ENCODE results near the gene NTMT2.
"Not testable (repeated sequence)": the region's sequence is repeated elsewhere in the genome, so short reads cannot be mapped to it uniquely, and the experiment has no call there.

NTMT2 gene

GRCh38 chr1:170157820-170158219, 12.1 kb downstream of the NTMT2 start:
- no peak for DNase-seq (ENCODE audit: low read depth)

DNA sequence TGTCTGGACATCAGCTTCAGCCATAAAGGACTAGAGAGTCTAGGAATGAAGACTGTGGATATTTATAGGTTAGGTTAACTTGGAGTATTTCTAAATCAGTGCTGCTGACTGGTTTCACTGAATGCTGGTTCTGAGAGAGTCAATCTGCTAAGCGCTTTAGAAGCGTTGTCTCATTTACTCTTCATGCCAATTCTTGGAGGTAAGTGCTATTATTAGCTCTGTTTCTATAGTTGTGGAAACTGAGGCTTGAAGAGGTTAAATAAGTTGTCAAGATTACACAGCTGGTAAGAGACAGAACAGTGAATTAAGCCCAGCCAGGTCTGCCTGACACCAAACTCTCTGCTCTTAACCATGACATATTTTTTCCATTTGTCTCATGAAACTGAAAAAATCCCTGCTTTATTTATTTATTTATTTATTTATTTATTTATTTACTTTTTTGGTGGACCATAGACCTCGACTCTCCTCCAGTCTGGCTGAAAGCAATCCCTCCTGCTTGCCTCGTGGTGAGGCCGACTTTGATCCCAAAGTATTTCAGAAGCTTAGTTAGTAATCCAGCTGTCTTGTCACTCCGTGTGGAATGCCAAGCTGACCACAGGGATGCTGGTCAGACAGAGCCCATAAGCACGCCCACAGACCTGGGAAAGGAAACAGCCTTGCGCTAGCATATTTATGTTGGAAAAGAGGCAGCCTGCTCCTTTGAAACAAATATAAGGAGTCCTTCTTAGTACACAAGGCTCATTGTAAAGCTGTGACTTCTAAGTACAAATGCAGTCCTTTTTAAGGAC, 16.9 kb downstream of the NTMT2 start:
- peak; percentile 53 for DNase-seq (ENCODE audit: low read depth)

GRCh38 chr1:170164103-170164763, 18.5 kb downstream of the NTMT2 start:
- no peak for DNase-seq (ENCODE audit: low read depth)

DNA sequence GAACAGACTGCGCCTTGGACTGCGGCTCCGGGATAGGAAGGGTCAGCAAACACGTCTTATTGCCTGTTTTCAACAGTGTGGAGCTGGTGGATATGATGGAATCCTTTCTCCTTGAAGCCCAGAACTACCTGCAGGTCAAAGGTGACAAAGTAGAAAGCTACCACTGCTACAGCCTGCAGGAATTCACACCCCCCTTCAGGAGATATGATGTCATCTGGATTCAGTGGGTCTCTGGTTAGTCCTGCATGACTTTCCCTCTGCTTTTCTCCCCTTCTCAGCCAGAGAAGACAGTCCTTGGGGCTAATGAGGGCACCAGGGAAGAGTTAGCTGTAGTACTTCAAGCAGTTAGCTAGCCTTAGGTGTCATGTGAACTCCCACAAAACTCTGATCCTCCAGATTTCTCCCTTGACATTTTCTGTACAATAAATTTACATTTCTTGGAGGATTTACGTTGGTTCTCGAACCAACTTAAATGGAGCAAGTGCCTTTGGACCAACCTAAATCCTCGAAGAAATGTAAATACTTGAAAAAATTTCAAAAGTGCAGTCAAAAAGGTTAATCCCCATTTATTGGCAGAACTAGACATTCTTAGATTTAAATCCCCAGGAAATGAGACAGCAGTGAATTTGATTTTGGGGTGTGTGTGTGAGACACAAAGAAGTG, 20.9 kb downstream of the NTMT2 start:
- no peak for DNase-seq (ENCODE audit: low read depth)

- no peak for DNase-seq (ENCODE audit: low read depth)
Measured at GRCh38 chr1:170168265-170168664, 22.5 kb downstream of the NTMT2 start.

DNA sequence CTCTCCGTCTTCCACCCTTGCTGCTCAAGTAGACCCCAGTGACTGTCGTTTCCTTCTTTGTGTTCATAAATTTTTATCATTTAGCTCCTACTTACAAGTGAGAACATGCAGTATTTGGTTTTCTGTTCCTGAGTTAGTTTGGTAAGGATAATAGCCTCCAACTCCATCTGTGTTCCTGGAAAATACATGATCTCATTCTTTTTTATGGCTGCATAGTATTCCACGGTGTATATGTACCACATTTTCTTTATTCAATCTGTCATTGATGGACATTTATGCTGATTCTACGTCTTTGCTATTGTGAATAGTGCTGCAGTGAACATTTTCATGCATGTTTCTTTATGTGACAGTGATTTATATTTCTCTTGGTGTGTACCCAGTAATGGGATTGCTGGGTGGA, 24.8 kb downstream of the NTMT2 start:
- DNase-seq (ENCODE audit: low read depth): not testable (repeated sequence)

GRCh38 chr1:170174395-170174794, 28.6 kb downstream of the NTMT2 start:
- no peak for DNase-seq (ENCODE audit: low read depth)

- no peak for DNase-seq (ENCODE audit: low read depth)
Measured at GRCh38 chr1:170175041-170175440, 29.3 kb downstream of the NTMT2 start.

GRCh38 chr1:170175484-170175883, 29.7 kb downstream of the NTMT2 start:
- no peak for DNase-seq (ENCODE audit: low read depth)

GRCh38 chr1:170176772-170177171, 31.0 kb downstream of the NTMT2 start:
- no peak for DNase-seq (ENCODE audit: low read depth)

DNA sequence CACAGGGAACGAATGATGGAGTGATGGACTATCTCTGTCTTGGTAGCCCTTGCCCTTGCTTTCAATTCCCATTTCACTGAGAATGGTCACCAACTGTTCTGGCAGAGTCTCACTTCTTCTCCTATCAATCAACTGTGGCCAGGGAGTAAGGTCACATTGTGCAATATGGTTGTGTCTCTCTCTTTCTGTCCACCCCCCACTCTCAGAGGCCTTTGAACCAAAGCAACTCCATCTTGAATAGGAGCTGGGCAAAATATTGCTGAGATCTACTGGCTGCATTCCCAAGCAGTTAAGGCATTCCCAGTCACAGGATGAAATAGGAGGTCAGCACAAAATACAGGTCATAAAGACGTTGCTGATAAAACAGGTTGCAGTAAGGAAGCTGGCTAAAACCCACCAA, 36.7 kb downstream of the NTMT2 start:
- no peak for DNase-seq (ENCODE audit: low read depth)

- DNase-seq (ENCODE audit: low read depth): no peak
Measured at GRCh38 chr1:170192546-170192945, 46.8 kb downstream of the NTMT2 start.

GRCh38 chr1:170194451-170194850, 48.7 kb downstream of the NTMT2 start:
- DNase-seq (ENCODE audit: low read depth): no peak

DNA sequence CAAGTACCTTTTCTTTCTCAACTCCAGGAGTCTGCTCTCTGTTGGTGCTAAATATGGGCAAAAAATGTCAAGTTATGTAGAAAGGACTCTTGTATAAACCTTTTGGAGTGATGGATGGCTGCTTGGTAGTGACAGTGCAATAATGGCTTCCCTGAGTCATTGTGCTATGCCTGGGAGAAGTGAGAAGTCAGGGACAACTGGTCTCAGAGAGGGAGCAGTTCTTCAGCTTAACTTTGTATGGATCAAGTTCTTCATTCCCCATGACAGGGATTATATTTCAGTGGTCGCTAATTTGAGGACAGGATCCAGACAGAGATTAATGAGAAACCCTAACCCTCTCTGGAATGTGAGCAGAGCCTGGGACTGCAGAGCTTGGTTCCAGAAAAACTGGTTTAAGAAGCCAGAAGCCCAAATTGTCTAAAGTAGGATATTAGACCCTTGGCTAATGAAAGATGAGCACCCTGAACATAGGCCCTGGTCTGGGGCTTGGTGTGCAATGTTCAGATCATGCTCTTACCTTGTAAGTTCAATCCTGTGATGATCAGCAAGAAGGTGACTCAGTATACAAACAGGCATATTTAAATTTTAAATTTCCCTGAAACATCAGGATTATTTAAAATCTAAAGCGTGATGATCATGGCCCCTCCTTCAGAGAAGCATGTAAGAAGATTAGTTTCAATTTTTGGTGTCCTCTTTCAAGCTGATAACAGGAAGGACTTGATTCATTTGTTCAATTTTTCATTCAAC, 50.9 kb downstream of the NTMT2 start:
- DNase-seq (ENCODE audit: low read depth): no peak

GRCh38 chr1:170198090-170198489, 52.3 kb downstream of the NTMT2 start:
- DNase-seq (ENCODE audit: low read depth): no peak

DNA sequence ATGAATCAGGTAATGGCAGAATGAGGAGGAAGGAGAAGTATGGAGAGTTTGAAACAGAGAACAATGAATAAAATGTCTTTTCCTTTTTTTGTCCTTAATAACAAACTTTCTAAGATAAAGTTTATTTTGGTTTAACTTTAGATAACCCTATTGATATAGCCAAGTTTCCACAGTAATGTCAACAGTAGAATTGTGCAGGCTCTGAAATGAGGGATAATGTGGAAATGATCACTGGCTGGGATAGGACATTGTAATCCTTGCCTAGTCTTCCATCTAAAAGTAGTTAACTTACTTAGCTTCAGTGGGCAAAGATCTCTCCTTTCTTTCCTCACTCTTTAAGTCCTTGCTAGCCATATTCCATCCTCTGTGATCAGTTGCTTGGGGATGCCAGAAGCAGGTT, 52.8 kb downstream of the NTMT2 start:
- DNase-seq (ENCODE audit: low read depth): no peak

DNA sequence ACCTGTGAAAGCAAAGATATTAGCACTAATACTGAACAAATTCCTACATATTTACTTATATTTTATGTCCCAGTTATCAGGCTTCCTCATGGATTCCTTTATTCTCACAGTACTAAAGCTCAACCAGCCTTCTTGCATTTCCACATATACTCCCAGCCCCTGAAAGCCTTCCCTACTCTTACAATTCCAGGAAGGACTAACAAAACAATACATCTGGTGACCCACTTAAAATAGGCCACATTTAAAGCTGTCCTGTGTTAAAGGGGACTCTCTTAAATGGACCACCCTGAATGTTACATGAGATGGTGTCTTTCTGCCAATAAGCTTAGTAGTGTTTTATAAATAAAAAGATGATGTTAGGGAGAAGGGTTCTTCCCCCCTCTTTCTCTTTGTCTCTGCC, 54.4 kb downstream of the NTMT2 start:
- DNase-seq (ENCODE audit: low read depth): no peak

GRCh38 chr1:170200621-170201397, 55.0 kb downstream of the NTMT2 start:
- no peak for DNase-seq (ENCODE audit: low read depth)

GRCh38 chr1:170203693-170204092, 57.9 kb downstream of the NTMT2 start:
- no peak for DNase-seq (ENCODE audit: low read depth)

DNA sequence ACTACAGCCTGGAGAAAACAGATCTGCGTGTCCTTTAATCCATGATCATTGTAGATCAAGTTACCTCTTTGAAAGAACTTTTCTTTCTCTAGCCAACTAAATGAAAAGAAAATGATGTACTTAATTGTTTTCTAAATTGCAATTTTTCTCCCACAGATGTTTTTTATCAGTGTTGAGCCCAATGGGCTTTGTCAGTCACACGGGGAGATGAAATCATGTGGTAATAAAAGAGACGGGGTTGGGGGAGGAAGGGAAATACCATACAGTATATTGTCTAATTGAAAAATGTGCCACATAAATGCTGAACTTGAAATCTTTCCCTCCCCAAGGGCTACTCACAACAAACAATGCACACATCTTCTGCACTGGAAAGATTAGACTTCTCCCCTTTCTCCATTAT, 58.4 kb downstream of the NTMT2 start:
- DNase-seq (ENCODE audit: low read depth): no peak

GRCh38 chr1:170205301-170205700, 59.5 kb downstream of the NTMT2 start:
- DNase-seq (ENCODE audit: low read depth): no peak

- no peak for DNase-seq (ENCODE audit: low read depth)
Measured at GRCh38 chr1:170209125-170209524, 63.4 kb downstream of the NTMT2 start.

Data from HS-27A (cell line).